Measurements from ENCODE around the gene ADAMTS5.

Gene ADAMTS5

GRCh38 chr21:26948194-26948593, 18.7 kb downstream of the ADAMTS5 start:
- TF ChIP-seq, protein P1, sequence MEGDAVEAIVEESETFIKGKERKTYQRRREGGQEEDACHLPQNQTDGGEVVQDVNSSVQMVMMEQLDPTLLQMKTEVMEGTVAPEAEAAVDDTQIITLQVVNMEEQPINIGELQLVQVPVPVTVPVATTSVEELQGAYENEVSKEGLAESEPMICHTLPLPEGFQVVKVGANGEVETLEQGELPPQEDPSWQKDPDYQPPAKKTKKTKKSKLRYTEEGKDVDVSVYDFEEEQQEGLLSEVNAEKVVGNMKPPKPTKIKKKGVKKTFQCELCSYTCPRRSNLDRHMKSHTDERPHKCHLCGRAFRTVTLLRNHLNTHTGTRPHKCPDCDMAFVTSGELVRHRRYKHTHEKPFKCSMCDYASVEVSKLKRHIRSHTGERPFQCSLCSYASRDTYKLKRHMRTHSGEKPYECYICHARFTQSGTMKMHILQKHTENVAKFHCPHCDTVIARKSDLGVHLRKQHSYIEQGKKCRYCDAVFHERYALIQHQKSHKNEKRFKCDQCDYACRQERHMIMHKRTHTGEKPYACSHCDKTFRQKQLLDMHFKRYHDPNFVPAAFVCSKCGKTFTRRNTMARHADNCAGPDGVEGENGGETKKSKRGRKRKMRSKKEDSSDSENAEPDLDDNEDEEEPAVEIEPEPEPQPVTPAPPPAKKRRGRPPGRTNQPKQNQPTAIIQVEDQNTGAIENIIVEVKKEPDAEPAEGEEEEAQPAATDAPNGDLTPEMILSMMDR (IDR thresholded peaks at IDR 0.05; ENCODE audit: borderline replicate concordance, insufficient read depth, low read depth, low read length) = no peak
- no peak overlapping the region for H3K4me3 ChIP-seq (ENCODE audit: low read depth, low read length)

GRCh38 chr21:26946744-26947446, 20.0 kb downstream of the ADAMTS5 start:
- TF ChIP-seq, protein P1 (IDR thresholded peaks at IDR 0.05; ENCODE audit: borderline replicate concordance, insufficient read depth, low read depth, low read length) = no peak
- no peak overlapping the region for H3K4me3 ChIP-seq (ENCODE audit: low read depth, low read length)

DNA sequence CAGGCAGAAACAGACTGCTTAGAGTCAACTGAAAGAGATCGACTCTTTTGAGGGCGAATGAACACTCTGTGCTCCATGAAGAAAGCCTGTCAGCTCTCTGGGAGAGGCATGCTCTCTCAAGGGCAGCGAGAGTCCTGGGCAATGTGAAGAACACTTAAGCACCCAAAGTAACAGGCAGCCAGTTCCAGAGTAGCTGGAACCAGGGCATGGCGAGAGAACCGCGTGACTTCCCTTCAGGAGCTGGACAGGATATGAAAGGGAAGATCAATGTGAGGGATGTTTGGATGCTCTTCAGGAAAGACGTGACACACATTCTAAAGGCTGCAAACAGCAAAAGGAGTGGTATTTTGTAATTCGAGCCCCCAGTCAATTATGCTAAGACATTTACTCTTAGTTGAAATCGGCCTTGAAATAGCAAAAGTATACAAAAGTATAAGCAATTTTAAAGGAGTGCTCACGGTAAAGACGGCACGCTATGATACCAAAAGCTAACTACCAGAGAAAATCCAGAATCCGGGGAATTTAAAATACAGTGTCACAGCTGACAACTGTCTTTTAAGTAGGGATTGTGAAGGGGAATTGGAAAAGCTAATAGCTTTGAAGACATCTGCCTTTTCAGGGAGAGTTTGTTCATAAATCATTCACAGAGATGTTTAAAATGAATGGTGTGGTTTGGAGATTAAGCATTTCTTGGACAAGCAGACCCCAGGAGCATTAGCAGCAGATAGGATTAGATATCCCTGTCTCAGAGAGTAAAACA, 20.8 kb downstream of the ADAMTS5 start:
- no peak overlapping the region for H3K4me3 ChIP-seq (ENCODE audit: low read depth, low read length)
- TF ChIP-seq, protein P1 (IDR thresholded peaks at IDR 0.05; ENCODE audit: borderline replicate concordance, insufficient read depth, low read depth, low read length) = no peak

GRCh38 chr21:26943921-26944320, 23.0 kb downstream of the ADAMTS5 start:
- TF ChIP-seq, protein P1 (IDR thresholded peaks at IDR 0.05; ENCODE audit: borderline replicate concordance, insufficient read depth, low read depth, low read length) = no peak
- no peak overlapping the region for H3K4me3 ChIP-seq (ENCODE audit: low read depth, low read length)

DNA sequence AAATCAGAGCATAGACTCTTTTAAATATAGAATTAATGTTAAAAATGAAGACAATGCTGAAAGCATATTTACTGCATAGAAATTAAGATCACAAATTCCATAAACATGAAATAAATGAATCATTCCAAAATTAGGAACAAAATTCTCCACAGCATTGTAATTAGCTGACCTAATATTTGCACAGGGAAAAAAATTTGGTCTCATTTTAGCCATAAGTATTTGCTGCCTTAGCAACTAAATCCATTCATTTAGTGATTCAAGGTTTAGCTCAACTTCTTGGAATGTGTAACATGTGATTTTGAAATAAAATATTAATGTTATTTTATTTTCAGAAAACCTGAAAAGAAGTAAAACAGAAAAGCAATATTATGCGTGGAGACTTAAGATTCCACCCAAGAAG, 25.5 kb downstream of the ADAMTS5 start:
- H3K4me3 ChIP-seq (ENCODE audit: low read depth, low read length) = no peak overlapping the region
- TF ChIP-seq, protein P1 (IDR thresholded peaks at IDR 0.05; ENCODE audit: borderline replicate concordance, insufficient read depth, low read depth, low read length) = no peak

DNA sequence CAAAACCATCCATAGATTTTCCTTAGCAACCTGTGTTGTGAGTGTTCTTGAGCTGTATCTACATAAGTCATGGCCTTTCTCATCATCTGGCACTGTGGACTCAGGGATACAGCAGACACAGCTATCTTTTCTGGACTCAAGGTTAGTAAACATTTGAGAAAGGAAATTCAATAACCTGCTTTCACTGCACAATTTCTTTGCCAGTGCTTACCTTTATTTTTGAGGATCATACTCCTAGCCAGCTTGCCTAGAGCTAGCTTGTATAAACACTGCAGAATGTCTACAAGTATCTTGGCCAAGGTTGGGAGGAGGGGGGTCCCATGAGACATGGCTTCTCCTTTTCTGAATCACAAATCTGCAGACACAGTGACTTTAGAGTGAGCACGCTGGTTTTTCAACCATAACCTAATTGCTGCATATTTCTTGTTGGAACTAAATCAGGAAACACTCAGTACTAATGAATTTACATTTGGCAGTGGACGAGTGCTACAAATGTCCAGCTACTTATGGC, 27.2 kb downstream of the ADAMTS5 start:
- TF ChIP-seq, protein P1 (IDR thresholded peaks at IDR 0.05; ENCODE audit: borderline replicate concordance, insufficient read depth, low read depth, low read length) = no peak
- no peak overlapping the region for H3K4me3 ChIP-seq (ENCODE audit: low read depth, low read length)
